Colon (tissue), 2 donors: ENCODE measurements around the gene OR4C6.

Source experiments
- FAIRE-seq: peaks from 2 replicates; lab custom pipeline; 2012; peaks lifted over from hg19 to GRCh38; lab: Jason Lieb, UNC
- donor health status: control.
- donor health status: control.

Gene OR4C6

DNA sequence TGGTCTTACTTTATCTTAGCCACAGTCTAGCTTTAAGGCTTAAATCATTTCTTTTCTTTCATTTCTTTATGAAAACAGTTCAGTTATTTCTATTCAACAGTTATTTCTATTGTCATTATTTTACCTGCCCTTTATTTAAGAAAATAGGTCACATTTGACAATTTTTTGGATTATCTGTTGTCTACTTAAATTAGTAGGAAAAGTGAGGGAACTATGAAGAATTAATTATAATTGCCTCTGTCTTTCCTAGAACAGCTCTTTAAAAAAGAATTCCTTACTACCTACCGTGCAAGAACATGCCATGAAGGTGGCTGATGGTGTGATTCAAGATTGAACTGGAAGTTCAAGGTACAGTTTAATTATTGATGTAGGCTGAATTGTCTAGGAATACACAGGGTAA lies at the start of gene OR4C6:
Gene OR4C6 (plus strand): TSS at position 301 of the 400 bp plus-strand sequence. CDS start 2,966 bp downstream, outside the sequence.
- no peak for FAIRE-seq

DNA sequence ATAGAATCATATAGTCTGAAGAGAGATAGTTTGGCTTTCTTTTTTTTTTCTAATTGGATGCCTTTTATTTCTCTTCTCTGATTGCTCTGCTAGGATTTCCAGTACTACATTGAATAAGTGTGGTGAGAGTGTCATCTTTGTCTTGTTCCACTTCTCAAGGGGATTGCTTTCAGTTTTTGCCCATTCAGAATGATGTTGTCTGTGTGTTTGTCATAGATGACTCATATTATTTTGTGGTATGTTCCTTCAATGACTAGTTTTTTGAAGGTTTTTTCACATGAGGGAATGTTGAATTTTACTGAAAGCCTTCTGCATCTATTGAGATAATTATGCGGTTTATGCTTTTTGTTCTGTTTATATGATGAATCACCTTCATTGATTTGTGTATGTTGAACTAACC lies 37.5 kb upstream of the OR4C6 start:
- FAIRE-seq: no peak

DNA sequence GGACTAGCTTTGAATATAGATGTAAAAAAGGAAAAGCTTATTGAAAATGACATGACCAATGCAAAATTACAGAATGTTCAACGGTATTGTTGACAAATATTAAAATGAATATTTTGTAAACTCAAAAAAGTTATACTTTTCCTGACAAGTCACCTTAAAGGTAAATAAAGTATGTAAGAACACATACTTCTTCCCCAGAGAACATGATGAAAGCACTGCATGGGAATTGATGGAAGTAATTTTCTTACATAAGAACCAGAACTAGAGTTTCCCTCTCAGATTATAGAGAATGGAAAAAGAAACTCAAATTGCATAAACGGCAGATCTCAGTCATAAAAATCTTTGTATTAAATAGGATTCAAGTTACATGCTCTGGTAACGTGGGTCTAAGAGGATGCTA lies 27.2 kb upstream of the OR4C6 start, which contains the start of gene OR4P4:
Gene OR4P4 (plus strand): TSS at position 301 of the 400 bp plus-strand sequence.
- FAIRE-seq: no peak

DNA sequence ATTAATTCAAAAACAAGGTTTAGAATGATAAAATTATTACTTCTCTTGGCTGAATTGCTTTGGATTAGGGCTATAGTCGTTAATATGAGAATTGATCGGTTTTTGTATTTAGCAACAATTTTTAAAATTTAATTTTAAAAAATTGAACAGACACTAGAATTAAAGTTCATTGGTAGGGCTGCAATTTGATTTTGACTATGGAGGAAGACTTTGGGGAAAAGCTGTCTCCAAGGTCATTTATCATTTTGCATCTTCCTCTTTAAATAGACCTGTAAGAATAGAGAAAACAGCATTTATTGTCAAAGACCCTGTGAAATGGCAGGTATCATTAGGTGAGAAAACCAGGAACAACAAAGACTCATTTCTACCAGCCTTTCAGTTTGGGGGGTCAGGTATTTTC lies 14.0 kb upstream of the OR4C6 start, which contains the start of gene OR4S2:
Gene OR4S2 (plus strand): TSS at position 301 of the 400 bp plus-strand sequence. CDS start 2,577 bp downstream, outside the sequence.
- no peak for FAIRE-seq

DNA sequence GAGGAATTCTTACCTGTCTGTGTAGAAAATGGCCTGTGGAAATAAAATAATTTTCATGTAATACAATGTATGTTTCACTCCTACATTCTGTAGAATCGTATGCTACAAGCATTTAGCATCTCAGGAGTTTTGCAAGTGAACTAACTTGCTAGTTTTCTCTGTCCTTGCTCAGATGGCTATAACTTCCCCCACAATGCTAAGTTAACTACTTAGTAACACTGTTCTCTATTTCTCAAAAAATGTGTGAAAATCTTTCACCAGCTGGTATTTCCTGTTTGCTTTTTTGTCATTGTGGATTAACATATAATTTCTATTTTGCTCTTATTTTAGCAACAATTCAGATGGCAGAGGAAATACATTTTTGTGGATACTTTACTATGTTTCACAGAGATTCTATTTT lies 9.4 kb upstream of the OR4C6 start:
- FAIRE-seq: no peak

DNA sequence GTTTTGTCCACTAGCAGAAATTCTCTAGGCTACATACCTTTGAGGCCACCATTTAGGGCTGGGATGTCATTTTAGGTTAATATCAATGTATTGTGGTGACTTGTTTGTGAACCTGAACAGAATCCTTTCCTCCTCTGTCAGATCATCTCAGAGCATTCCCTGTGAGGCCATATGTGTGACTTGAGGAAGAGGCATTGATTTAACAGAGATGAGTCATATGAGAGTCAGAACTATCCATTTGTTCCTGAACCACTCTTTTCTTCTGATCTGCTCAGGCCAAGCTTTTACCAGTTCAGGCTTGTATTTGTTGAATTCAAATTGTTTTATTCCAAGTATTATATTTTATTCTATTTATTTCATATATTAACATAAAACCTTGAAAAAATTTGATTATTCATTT lies 6.9 kb upstream of the OR4C6 start:
- no peak for FAIRE-seq

DNA sequence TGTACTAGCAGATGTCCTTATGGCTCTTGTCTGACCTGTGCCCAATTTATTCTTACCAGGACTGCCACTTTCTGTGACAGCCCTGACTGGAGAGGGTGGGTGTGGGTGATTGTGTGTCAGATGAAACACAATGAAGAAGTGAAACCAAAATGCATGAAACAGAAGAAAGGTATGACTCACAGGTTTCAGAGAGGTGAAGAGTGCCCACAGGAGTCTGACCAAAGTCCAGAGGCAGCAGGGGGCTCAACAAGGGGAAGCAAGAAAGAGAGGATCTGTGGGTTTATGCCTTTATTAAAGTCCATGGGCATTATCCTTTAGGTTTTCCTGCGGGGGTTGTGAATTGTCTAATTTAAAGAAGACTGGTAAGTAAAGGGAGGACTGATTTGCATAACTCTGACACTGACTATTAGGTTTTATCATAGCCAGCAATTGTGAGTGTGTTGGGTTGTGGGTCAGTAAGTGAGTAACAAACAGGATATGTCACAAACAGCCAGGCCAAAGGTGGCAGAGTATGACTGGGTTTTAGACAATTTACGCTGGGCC lies 3.9 kb upstream of the OR4C6 start:
- FAIRE-seq: no peak

DNA sequence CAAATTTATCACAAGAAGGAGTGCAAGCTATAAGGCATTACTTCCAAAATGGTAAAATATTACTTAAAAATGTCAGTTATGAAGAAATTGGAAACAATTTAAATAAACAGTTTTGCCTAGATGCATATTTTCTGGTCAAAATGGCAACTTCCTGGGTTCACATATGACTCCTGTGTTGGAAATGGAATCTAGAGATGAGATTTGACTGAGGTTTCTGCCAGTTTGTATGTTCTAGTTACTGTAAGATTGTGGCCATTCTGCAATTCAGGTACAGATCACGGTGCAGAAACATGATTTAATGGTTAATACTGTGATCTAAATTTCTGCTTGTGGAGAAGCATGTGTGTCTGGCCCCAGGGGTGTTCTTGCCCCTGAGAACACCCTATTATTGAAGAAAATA lies 3.4 kb upstream of the OR4C6 start:
- no peak for FAIRE-seq

DNA sequence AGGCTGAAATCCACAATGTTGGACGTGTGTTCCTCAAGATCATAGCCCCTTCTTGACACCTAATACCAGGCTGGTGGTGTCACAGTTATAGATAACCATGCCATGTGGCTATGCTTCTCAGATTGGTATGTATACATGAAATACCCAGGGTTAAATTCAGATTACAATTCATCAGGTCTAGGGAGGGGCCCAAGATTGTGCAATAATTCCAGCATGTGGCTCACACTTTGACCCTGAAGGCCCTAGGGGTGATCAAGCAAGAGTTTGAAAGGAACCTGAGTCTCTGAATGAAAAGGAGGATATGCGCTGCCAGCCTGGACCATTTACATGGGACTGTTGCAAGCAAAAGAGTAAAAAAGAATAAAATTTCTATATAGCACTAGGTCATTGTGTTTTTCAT lies 7.4 kb downstream of the OR4C6 start:
- FAIRE-seq: no peak

DNA sequence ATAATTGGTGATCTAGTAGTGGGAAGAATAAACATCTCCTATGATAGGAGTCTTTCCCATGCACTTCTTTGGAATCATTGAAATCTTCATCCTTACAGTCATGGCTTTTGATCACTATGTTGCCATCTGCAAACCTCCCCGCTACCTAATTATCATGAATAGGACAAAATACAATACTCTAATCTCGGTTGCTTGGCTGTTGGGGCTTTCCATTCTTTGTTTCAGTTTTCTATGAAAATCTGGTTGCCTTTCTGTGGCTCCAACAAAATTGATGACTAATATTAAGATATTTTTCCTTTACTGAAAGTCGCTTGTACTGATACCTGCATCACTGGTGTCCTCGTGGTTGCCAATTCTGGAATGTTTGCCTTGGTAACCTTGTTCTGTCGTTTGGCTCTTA lies 11.9 kb downstream of the OR4C6 start:
- FAIRE-seq: no peak

DNA sequence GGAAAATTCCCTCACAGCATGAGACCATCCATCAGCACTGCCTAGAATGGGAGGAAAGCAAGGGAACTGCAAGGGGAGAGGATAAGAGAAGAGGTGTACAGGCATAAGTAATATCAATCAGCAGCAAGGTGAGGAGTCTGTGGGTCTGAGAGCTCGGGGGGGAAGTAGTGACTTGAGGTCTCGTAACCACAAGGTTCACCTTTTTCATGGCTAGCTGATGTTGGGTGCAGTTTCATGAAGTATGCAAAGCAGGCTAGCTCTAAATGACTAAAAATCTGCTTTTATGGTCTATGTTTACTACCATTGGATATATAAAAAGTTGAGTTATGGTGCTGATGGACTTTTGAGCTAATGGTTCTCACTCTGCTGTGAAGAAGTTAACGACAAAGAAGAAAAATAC lies 35.8 kb downstream of the OR4C6 start:
- no peak for FAIRE-seq

DNA sequence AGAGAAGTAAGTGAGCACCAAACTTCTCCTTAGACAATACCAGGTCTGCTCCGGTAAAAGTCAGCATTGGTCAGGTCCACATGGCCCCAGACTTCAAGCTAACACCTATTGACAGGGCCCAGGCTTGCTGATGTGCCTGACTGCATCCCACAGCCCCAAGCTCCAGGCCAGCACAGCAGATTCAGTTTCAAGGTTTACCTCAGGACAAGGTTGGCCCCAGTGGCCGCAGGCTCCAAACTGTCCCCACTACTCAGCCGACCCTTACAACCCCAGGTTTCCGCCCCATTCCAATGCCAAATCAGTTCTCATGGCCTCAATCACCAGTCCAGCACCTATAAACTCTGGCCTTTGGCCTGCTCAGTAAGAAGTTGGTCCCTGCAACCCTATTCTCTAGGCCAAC lies 39.4 kb downstream of the OR4C6 start:
- FAIRE-seq: no peak

DNA sequence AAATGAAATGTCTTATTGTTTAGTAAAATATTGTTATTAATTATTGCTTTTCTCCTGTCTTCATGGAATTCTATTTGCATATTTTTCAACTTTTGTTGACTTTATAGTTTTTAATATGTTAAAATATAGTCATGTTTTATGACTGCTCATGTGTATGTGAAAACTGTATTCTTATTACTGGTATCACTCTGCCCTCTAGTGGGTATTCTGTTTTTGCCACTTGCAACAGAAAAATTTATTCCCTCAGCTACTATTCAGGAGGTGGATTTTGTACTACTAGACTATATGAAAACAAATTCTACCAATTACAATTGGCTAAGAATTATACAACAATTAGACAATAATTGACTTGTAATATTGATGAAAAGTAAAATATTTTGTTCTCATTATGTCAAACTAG lies 45.0 kb downstream of the OR4C6 start:
- no peak for FAIRE-seq

DNA sequence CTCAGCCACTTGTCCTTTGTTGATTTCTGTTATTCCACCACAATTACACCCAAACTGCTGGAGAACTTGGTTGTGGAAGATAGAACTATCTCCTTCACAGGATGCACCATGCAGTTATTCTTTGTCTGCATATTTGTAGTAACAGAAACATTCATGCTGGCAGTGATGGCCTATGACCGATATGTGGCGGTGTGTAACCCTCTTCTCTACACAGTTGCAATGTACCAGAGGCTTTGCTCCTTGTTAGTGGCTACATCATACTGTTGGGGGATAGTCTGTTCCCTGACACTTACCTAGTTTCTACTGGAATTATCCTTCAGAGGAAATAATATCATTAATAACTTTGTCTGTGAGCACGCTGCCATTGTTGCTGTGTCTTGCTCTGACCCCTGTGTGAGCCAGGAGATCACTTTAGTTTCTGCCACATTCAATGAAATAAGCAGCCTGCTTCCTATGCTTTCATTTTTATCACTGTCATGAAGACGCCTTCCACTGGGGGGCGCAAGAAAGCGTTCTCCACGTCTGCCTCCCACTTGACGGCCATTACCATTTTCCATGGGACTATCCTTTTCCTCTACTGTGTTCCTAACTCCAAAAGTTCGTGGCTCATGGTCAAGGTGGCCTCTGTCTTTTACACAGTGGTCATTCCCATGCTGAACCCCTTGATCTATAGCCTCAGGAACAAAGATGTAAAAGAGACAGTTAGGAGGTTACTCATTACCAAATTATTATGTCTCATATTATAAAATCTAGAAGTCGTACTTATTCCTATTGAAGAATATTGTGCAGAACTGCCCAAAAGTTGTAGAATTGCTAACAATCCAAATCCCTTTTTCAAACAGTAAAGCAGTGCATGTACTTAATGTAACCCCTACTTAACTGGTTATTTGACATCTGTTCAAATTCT lies 53.2 kb downstream of the OR4C6 start:
- FAIRE-seq: no peak
